GM23248 (cell line): Measurements from ENCODE around the gene DTNA. TPM values are rescaled to one million over a fixed set of nuclear protein-coding genes. Genes with fewer than 3 reads are reported as not detected.

Source experiments
- DNase-seq: peaks from one replicate; pipeline ENCODE4 v3.0.0-alpha.2; 2015
- H2AFZ ChIP-seq: fragments of 200-600 bp; sonication (generic); 2 replicates; pipeline ENCODE4 v1.6.1; 2016; ENCODE audit warnings: antibody characterized with exemption
- H3F3A ChIP-seq: fragments of 200-600 bp; sonication (generic); 2 replicates; pipeline ENCODE4 v1.6.1; 2016; ENCODE audit warnings: mild to moderate bottlenecking, antibody characterized with exemption, mixed run types; ENCODE audit not compliant: insufficient read depth
- H3K27ac ChIP-seq: fragments of 200-600 bp; sonication (generic); 2 replicates; pipeline ENCODE4 v1.5.1; 2016; ENCODE audit warnings: mild to moderate bottlenecking
- H3K27me3 ChIP-seq: fragments of 200-600 bp; sonication (generic); replicated peaks from 2 replicates; pipeline ENCODE4 v1.6.1; 2016; ENCODE audit warnings: mild to moderate bottlenecking; ENCODE audit not compliant: insufficient read depth
- H3K36me3 ChIP-seq: fragments of 200-600 bp; sonication (generic); 2 replicates; pipeline ENCODE4 v1.6.1; 2016; ENCODE audit warnings: low read depth, mild to moderate bottlenecking
- H3K4me1 ChIP-seq: fragments of 200-600 bp; sonication (generic); 2 replicates; pipeline ENCODE4 v1.6.1; 2016; ENCODE audit warnings: mild to moderate bottlenecking; ENCODE audit not compliant: insufficient read depth
- H3K4me2 ChIP-seq: fragments of 200-600 bp; sonication (generic); one replicate; pipeline ENCODE4 v1.6.1; 2016; ENCODE audit warnings: mild to moderate bottlenecking; ENCODE audit not compliant: unreplicated experiment
- H3K4me3 ChIP-seq: fragments of 200-600 bp; sonication (generic); 2 replicates; pipeline ENCODE4 v1.5.1; 2016; ENCODE audit warnings: mild to moderate bottlenecking
- H3K79me2 ChIP-seq: fragments of 200-600 bp; sonication (generic); 2 replicates; pipeline ENCODE4 v1.6.1; 2016; ENCODE audit warnings: mild to moderate bottlenecking; ENCODE audit not compliant: insufficient read depth
- H3K9ac ChIP-seq: fragments of 200-600 bp; sonication (generic); 2 replicates; pipeline ENCODE4 v1.6.1; 2016; ENCODE audit warnings: mild to moderate bottlenecking
- H3K9me2 ChIP-seq: fragments of 200-600 bp; sonication (generic); 2 replicates; pipeline ENCODE4 v1.6.1; 2016; ENCODE audit warnings: mixed run types, mild to moderate bottlenecking, moderate library complexity; ENCODE audit not compliant: insufficient read depth
- H3K9me3 ChIP-seq: fragments of 200-600 bp; sonication (generic); one replicate; pipeline ENCODE4 v1.6.1; 2017; ENCODE audit warnings: low read depth
- H4K20me1 ChIP-seq: fragments of 200-600 bp; sonication (generic); 2 replicates; pipeline ENCODE4 v1.6.0; 2016; ENCODE audit not compliant: insufficient read depth
- EZH2 ChIP-seq: fragments of 200-600 bp; sonication (generic); IDR thresholded peaks from 2 replicates; pipeline ENCODE4 v1.6.1; 2018; ENCODE audit warnings: antibody characterized with exemption, mild to moderate bottlenecking; ENCODE audit not compliant: insufficient read depth, poor library complexity, severe bottlenecking
- EZH2phosphoT487 ChIP-seq: fragments of 200-600 bp; sonication (generic); IDR thresholded peaks from 2 replicates; pipeline ENCODE4 v1.6.1; 2018; ENCODE audit warnings: antibody characterized with exemption, moderate library complexity, mild to moderate bottlenecking, low read depth; ENCODE audit not compliant: insufficient read depth
- WGBS, 2 experiments: methylation state at CpG; one replicate each; pipeline ENCODE4 v1.1.6; 2015 to 2017; ENCODE audit warnings: low lambda C conversion rate in 2 of 2, low coverage in 1 of 2; ENCODE audit errors: missing lambda C conversion rate in 2 of 2; 5-methylcytosine and 5-hydroxymethylcytosine counted together
- in situ Hi-C: fragments of 300-500 bp; cut with MboI; formaldehyde crosslinking; loops from 2 replicates; pipeline ENCODE4 v1.15.0; 2020
- polyA plus RNA-seq: library from polyadenylated mRNA; unstranded; fragments of >200 nt; fragmentation: Nextera tagmentation; extraction: Ambion mirVana; gene quantifications from 2 replicates; pipeline ENCODE4 v1.2.1, GENCODE V29; 2016
- total RNA-seq: library from RNA; depleted of rRNA; stranded (reverse); fragments of >200 nt; shearing (Covaris generic); gene quantifications from 2 replicates; pipeline ENCODE4 v1.2.3, GENCODE V29; 2014

DTNA gene
- total and polyA plus RNA-seq, 2 experiments from 2014 or later = 4.2 to 5.5 TPM

DNA sequence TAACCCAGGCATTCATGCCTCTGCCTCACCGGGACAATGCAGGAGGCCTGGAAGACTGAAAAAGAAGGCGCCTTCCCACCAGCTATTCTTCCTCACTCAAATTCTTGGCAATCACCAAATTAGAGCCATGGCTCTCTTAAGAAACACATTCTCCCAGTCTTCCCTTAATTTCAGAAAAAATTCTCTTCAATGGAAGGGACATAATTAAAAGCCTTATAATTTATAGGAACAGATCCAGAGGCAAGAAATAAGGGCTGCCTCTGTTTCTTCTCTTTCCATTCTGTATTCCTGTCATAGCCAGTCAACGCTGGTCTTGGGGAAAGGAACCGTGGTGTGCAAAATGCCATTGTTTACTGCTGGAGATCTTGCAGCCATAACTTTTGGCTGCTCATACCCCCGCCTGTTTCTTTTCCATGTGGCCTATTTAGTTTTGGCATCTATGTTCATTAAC lies 32.8 kb downstream of the DTNA start:
- no peak overlapping the region for H3K27ac ChIP-seq
- no peaks in the 10 kb centered on the region for H4K20me1 ChIP-seq
- no peaks in the 10 kb centered on the region for H3K36me3 ChIP-seq
- no peaks in the 10 kb centered on the region for H3K79me2 ChIP-seq
- H3K4me3 ChIP-seq = no peak overlapping the region
- H3K9me3 ChIP-seq = no peaks in the 10 kb centered on the region
- 87 to 90% methylated on average over 5 of the region's 5 CpGs for WGBS, 2 experiments
- no peaks in the 10 kb centered on the region for H3F3A ChIP-seq
- peaks cover 6% of the 10 kb centered on the region; the same call in 1 of the 2 replicates for H3K4me1 ChIP-seq
- TF ChIP-seq EZH2phosphoT487 = no peak
- no peak for TF ChIP-seq EZH2
- in situ Hi-C loops = no loop called here
- H3K4me2 ChIP-seq = no peak overlapping the region
- no peaks in the 10 kb centered on the region for H3K9me2 ChIP-seq
- no peak overlapping the region for H2AFZ ChIP-seq
- no peak overlapping the region for H3K9ac ChIP-seq
- H3K27me3 ChIP-seq = no peaks in the 10 kb centered on the region
- no peak for DNase-seq

- no peaks in the 10 kb centered on the region for H3F3A ChIP-seq
- no peaks in the 10 kb centered on the region for H3K4me1 ChIP-seq
- TF ChIP-seq EZH2 (no peak), EZH2phosphoT487 (no peak)
- H3K79me2 ChIP-seq = no peaks in the 10 kb centered on the region
- in situ Hi-C loops = no loop called here
- no peak for DNase-seq
- H3K9me3 ChIP-seq = no peaks in the 10 kb centered on the region
- H3K4me3 ChIP-seq = no peak overlapping the region
- H3K36me3 ChIP-seq = no peaks in the 10 kb centered on the region
- 63 to 74% methylated on average over 4 of the region's 4 CpGs for WGBS, 2 experiments
- H4K20me1 ChIP-seq = no peaks in the 10 kb centered on the region
- no peak overlapping the region for H3K27ac ChIP-seq
- no peak overlapping the region for H3K9ac ChIP-seq
- H3K4me2 ChIP-seq = no peak overlapping the region
- H3K9me2 ChIP-seq = no peaks in the 10 kb centered on the region
- no peaks in the 10 kb centered on the region for H3K27me3 ChIP-seq
- peak overlapping the region; percentile 30; the same call in 1 of the 2 replicates for H2AFZ ChIP-seq
These were observed 34.5 kb downstream of the DTNA start for GRCh38 chr18:34744569-34744968.

- Histone ChIP-seq H3K9me2 (no peaks in the 10 kb centered on the region), H3K9ac (no peak overlapping the region), H3K4me3 (no peak overlapping the region), H3K4me1 (no peaks in the 10 kb centered on the region), H3K4me2 (no peak overlapping the region), H4K20me1 (no peaks in the 10 kb centered on the region), H3K27me3 (no peaks in the 10 kb centered on the region), H3K79me2 (no peaks in the 10 kb centered on the region), H2AFZ (no peak overlapping the region), H3K9me3 (no peaks in the 10 kb centered on the region), H3F3A (no peaks in the 10 kb centered on the region), H3K27ac (no peak overlapping the region), H3K36me3 (no peaks in the 10 kb centered on the region)
- TF ChIP-seq EZH2 = no peak
- no peak for TF ChIP-seq EZH2phosphoT487
- DNase-seq = no peak
- WGBS, 2 experiments = 96% methylated on average over 1 of the region's 1 CpG
- in situ Hi-C loops = no loop called here
These were observed 36.5 kb downstream of the DTNA start for GRCh38 chr18:34746614-34747013.

- TF ChIP-seq EZH2phosphoT487 (no peak), EZH2 (no peak)
- no peaks in the 10 kb centered on the region for H3K36me3 ChIP-seq
- H3F3A ChIP-seq = no peaks in the 10 kb centered on the region
- no peaks in the 10 kb centered on the region for H3K9me3 ChIP-seq
- no peak overlapping the region for H3K4me3 ChIP-seq
- H3K27ac ChIP-seq = no peak overlapping the region
- no peaks in the 10 kb centered on the region for H3K4me1 ChIP-seq
- H4K20me1 ChIP-seq = no peaks in the 10 kb centered on the region
- in situ Hi-C loops = no loop called here
- H3K79me2 ChIP-seq = no peaks in the 10 kb centered on the region
- no peak overlapping the region for H3K4me2 ChIP-seq
- no peaks in the 10 kb centered on the region for H3K27me3 ChIP-seq
- H3K9ac ChIP-seq = no peak overlapping the region
- DNase-seq = no peak
- H3K9me2 ChIP-seq = no peaks in the 10 kb centered on the region
- H2AFZ ChIP-seq = no peak overlapping the region
These were observed 39.6 kb downstream of the DTNA start for GRCh38 chr18:34749721-34750120.

GRCh38 chr18:34752056-34752455 lies 42.0 kb downstream of the DTNA start:
- no peaks in the 10 kb centered on the region for H3K9me2 ChIP-seq
- in situ Hi-C loops = no loop called here
- TF ChIP-seq EZH2 (no peak), EZH2phosphoT487 (no peak)
- H3K4me3 ChIP-seq = no peak overlapping the region
- H3K79me2 ChIP-seq = no peaks in the 10 kb centered on the region
- WGBS, 2 experiments = 100% methylated on average over 1 of the region's 1 CpG
- H3K4me1 ChIP-seq = no peaks in the 10 kb centered on the region
- H3K4me2 ChIP-seq = no peak overlapping the region
- H3K27me3 ChIP-seq = no peaks in the 10 kb centered on the region
- H3K36me3 ChIP-seq = no peaks in the 10 kb centered on the region
- no peak overlapping the region for H3K27ac ChIP-seq
- H3F3A ChIP-seq = no peaks in the 10 kb centered on the region
- no peak for DNase-seq
- H3K9ac ChIP-seq = no peak overlapping the region
- H2AFZ ChIP-seq = no peak overlapping the region
- no peaks in the 10 kb centered on the region for H4K20me1 ChIP-seq
- H3K9me3 ChIP-seq = no peaks in the 10 kb centered on the region
